GM19438 (cell line): Measurements from ENCODE around the gene SLC5A10.

Experiments used
- ATAC-seq: cut with Tn5 transposase; IDR thresholded peaks from one replicate; pipeline ENCODE4 v1.9.1; 2021; ENCODE audit warnings: low read depth; ENCODE audit not compliant: unreplicated experiment

The SLC5A10 gene

GRCh38 chr17:19000531-19001325 lies 48.8 kb downstream of the SLC5A10 start:
- no peak for ATAC-seq

GRCh38 chr17:19001907-19002590 lies 50.1 kb downstream of the SLC5A10 start:
- no peak for ATAC-seq

GRCh38 chr17:19002805-19003542 lies 51.0 kb downstream of the SLC5A10 start:
- ATAC-seq = no peak

- peak; percentile 27 for ATAC-seq
Measured at GRCh38 chr17:19003543-19004420, 51.8 kb downstream of the SLC5A10 start.

GRCh38 chr17:19004421-19005136 lies 52.6 kb downstream of the SLC5A10 start, which contains the start of gene FAM83G:
TSS of gene FAM83G (minus strand) at chr17:19004764. CDS start at chr17:19004041, 723 bp downstream.
- ATAC-seq = peak; percentile 62

- ATAC-seq = no peak
Measured at GRCh38 chr17:19005137-19005773, 53.3 kb downstream of the SLC5A10 start.

GRCh38 chr17:19005789-19006430 lies 53.9 kb downstream of the SLC5A10 start:
- no peak for ATAC-seq

GRCh38 chr17:19006698-19007097 lies 54.7 kb downstream of the SLC5A10 start:
- ATAC-seq = no peak

- no peak for ATAC-seq
Measured at GRCh38 chr17:19009970-19010369, 58.0 kb downstream of the SLC5A10 start.

GRCh38 chr17:19010729-19011505 lies 59.0 kb downstream of the SLC5A10 start:
- ATAC-seq = no peak

- ATAC-seq = no peak
Measured at GRCh38 chr17:19011581-19011980, 59.6 kb downstream of the SLC5A10 start.

GRCh38 chr17:19012171-19013080 lies 60.5 kb downstream of the SLC5A10 start:
- no peak for ATAC-seq

- no peak for ATAC-seq
Measured at GRCh38 chr17:19013226-19013625, 61.3 kb downstream of the SLC5A10 start.

- no peak for ATAC-seq
Measured at GRCh38 chr17:19013806-19014627, 62.1 kb downstream of the SLC5A10 start.

GRCh38 chr17:19014628-19015215 lies 62.8 kb downstream of the SLC5A10 start:
- ATAC-seq = no peak

GRCh38 chr17:19015428-19015827 lies 63.5 kb downstream of the SLC5A10 start:
- no peak for ATAC-seq
